Panc1 (cell line): ENCODE results near the gene DHX8. TPM values are rescaled to one million over a fixed set of nuclear protein-coding genes. Genes with fewer than 3 reads are reported as not detected.

ENCODE experiments used
- ATAC-seq: fragments of 200-7000 bp; cut with Tn5 transposase; 2 replicates; pipeline ENCODE4 v1.9.1; 2020; ENCODE audit warnings: mild to moderate bottlenecking, moderate library complexity
- BruUV-seq: library from RNA; stranded (reverse); fragments of 400-500 nt; replicated peaks from 2 replicates; lab custom pipeline; 2021; lab: Mats Ljungman, UMichigan
- CTCF ChIA-PET: fragments of 300-600 bp; sonication (Branson Sonifier 250); formaldehyde crosslinking; loops from one replicate; lab custom pipeline; 2022; ENCODE audit warnings: antibody characterized with exemption; lab: Charles Lee
- POLR2A ChIA-PET: fragments of 300-600 bp; sonication (Branson Sonifier 250); formaldehyde crosslinking; loops from one replicate; lab custom pipeline; 2022; ENCODE audit warnings: antibody characterized with exemption; lab: Charles Lee
- DNase-seq: peaks from one replicate; pipeline ENCODE4 v3.0.0-alpha.2; 2010; ENCODE audit warnings: low read depth, low spot score
- H3K27ac ChIP-seq: 2 replicates; pipeline ENCODE4 v1.5.1; 2011; ENCODE audit warnings: mild to moderate bottlenecking, low read length, inconsistent platforms
- H3K27me3 ChIP-seq: fragments of 200-500 bp; sonication (Bioruptor generic); 2 replicates; pipeline ENCODE4 v1.6.0; 2014; ENCODE audit warnings: low read length, inconsistent platforms; ENCODE audit not compliant: control insufficient read depth, insufficient read depth
- H3K36me3 ChIP-seq: fragments of 200-500 bp; sonication (Bioruptor generic); 2 replicates; pipeline ENCODE4 v1.5.1; 2014; ENCODE audit warnings: inconsistent platforms, mild to moderate bottlenecking, low read length, moderate library complexity; ENCODE audit not compliant: control insufficient read depth, insufficient read depth
- H3K4me1 ChIP-seq: 2 replicates; pipeline ENCODE4 v1.5.1; 2011; ENCODE audit warnings: inconsistent platforms, mild to moderate bottlenecking, low read length, moderate library complexity; ENCODE audit not compliant: control insufficient read depth, insufficient read depth
- H3K4me3 ChIP-seq, 2 experiments: 2 replicates each; pipeline ENCODE4 v1.5.1; 2011 to 2012; ENCODE audit warnings: low read depth in 2 of 2, low read length in 2 of 2, mild to moderate bottlenecking in 2 of 2, inconsistent platforms in 1 of 2, moderate library complexity in 1 of 2
- H3K9me3 ChIP-seq: fragments of 200-500 bp; sonication (Bioruptor generic); 2 replicates; pipeline ENCODE4 v1.5.1; 2014; ENCODE audit warnings: low read depth, mild to moderate bottlenecking, inconsistent platforms, low read length, moderate library complexity; ENCODE audit not compliant: control insufficient read depth, insufficient read depth
- POLR2AphosphoS5 ChIP-seq: IDR thresholded peaks from 2 replicates; pipeline ENCODE4 v1.6.1; 2012; ENCODE audit warnings: mild to moderate bottlenecking, low read depth, low read length, moderate library complexity
- SIN3A ChIP-seq: IDR thresholded peaks from 2 replicates; pipeline ENCODE4 v1.6.1; 2012; ENCODE audit warnings: low read depth, mild to moderate bottlenecking, low read length, moderate library complexity, borderline replicate concordance; ENCODE audit not compliant: insufficient read depth
- TCF7L2 ChIP-seq: IDR thresholded peaks from 2 replicates; pipeline ENCODE4 v1.6.1; 2011; ENCODE audit warnings: mild to moderate bottlenecking, low read depth, low read length, inconsistent platforms
- in situ Hi-C: cut with HindIII; loops from 2 replicates; pipeline ENCODE4 v1.10.0; 2016; ENCODE audit warnings: low sequenced_read_pairs, low pct_unique_long_range_greater_than_20kb
- intact Hi-C: fragments of 100-400 bp; cut with micrococcal nuclease; formaldehyde crosslinking; loops from one replicate; pipeline ENCODE4 v1.10.0; 2022; ENCODE audit not compliant: unreplicated experiment
- total RNA-seq: library from RNA; stranded (reverse); gene quantifications from one replicate; pipeline ENCODE4 v1.2.1, GENCODE V29; 2021; ENCODE audit not compliant: unreplicated experiment
- TF ChIP-seq, protein P1 (sequence below), 2 experiments: IDR thresholded peaks; 2 replicates each; pipeline ENCODE4 v1.6.1; 2011 to 2012; ENCODE audit warnings: low read depth in 2 of 2, control low read depth in 1 of 2, low read length in 1 of 2, mild to moderate bottlenecking in 1 of 2, moderate library complexity in 1 of 2; ENCODE audit not compliant: insufficient read depth in 1 of 2
- TF ChIP-seq, protein P2 (sequence below): fragments of 450-650 bp; IDR thresholded peaks from 2 replicates; pipeline ENCODE4 v1.5.1; 2017; ENCODE audit warnings: mild to moderate bottlenecking

The DHX8 gene
- total RNA-seq, 1 experiment from 2014 or later, result 45.6 TPM

DNA sequence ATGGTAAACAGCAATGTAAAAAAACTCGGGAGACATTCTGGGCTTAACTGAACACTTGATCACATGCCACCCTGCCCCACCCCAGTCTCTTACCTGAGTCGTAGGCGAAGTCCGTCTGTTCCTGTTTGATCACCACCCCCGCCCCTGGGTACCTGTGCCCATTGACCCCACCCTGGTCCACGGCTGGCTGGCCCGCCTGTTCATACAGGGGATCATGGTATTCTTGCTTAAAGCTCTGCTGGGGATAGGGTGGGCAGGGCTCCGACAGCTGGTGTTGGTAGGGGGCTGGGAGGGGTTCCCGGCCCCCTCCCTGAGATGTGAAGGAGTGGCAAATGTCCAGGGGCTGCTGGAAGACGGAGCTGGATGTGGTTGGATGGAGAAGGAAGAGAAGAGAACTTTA is 48.8 kb downstream of the DHX8 start:
- no TSS peak for BruUV-seq
- no peak overlapping the region for H3K27ac ChIP-seq
- in situ Hi-C loops (no loop called here), intact Hi-C loops (no loop called here)
- ChIA-PET CTCF (no interaction called here), POLR2A (no interaction called here)
- no peaks in the 10 kb centered on the region for H3K9me3 ChIP-seq
- H3K4me1 ChIP-seq, result no peaks in the 10 kb centered on the region; the same call in 1 of the 2 replicates
- no peak overlapping the region for H3K4me3 ChIP-seq
- no peaks in the 10 kb centered on the region for H3K27me3 ChIP-seq
- TF ChIP-seq, protein P1, sequence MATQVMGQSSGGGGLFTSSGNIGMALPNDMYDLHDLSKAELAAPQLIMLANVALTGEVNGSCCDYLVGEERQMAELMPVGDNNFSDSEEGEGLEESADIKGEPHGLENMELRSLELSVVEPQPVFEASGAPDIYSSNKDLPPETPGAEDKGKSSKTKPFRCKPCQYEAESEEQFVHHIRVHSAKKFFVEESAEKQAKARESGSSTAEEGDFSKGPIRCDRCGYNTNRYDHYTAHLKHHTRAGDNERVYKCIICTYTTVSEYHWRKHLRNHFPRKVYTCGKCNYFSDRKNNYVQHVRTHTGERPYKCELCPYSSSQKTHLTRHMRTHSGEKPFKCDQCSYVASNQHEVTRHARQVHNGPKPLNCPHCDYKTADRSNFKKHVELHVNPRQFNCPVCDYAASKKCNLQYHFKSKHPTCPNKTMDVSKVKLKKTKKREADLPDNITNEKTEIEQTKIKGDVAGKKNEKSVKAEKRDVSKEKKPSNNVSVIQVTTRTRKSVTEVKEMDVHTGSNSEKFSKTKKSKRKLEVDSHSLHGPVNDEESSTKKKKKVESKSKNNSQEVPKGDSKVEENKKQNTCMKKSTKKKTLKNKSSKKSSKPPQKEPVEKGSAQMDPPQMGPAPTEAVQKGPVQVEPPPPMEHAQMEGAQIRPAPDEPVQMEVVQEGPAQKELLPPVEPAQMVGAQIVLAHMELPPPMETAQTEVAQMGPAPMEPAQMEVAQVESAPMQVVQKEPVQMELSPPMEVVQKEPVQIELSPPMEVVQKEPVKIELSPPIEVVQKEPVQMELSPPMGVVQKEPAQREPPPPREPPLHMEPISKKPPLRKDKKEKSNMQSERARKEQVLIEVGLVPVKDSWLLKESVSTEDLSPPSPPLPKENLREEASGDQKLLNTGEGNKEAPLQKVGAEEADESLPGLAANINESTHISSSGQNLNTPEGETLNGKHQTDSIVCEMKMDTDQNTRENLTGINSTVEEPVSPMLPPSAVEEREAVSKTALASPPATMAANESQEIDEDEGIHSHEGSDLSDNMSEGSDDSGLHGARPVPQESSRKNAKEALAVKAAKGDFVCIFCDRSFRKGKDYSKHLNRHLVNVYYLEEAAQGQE (IDR thresholded peaks at IDR 0.05; ENCODE audit: insufficient read depth in 1 of 2, low read depth in 2 of 2, low read length in 1 of 2), result no peak
- TF ChIP-seq SIN3A (no peak), POLR2AphosphoS5 (no peak), TCF7L2 (no peak)
- TF ChIP-seq, protein P2, sequence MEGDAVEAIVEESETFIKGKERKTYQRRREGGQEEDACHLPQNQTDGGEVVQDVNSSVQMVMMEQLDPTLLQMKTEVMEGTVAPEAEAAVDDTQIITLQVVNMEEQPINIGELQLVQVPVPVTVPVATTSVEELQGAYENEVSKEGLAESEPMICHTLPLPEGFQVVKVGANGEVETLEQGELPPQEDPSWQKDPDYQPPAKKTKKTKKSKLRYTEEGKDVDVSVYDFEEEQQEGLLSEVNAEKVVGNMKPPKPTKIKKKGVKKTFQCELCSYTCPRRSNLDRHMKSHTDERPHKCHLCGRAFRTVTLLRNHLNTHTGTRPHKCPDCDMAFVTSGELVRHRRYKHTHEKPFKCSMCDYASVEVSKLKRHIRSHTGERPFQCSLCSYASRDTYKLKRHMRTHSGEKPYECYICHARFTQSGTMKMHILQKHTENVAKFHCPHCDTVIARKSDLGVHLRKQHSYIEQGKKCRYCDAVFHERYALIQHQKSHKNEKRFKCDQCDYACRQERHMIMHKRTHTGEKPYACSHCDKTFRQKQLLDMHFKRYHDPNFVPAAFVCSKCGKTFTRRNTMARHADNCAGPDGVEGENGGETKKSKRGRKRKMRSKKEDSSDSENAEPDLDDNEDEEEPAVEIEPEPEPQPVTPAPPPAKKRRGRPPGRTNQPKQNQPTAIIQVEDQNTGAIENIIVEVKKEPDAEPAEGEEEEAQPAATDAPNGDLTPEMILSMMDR, result no peak
- ATAC-seq (no peak), DNase-seq (no peak)
- no peaks in the 10 kb centered on the region for H3K36me3 ChIP-seq

DNA sequence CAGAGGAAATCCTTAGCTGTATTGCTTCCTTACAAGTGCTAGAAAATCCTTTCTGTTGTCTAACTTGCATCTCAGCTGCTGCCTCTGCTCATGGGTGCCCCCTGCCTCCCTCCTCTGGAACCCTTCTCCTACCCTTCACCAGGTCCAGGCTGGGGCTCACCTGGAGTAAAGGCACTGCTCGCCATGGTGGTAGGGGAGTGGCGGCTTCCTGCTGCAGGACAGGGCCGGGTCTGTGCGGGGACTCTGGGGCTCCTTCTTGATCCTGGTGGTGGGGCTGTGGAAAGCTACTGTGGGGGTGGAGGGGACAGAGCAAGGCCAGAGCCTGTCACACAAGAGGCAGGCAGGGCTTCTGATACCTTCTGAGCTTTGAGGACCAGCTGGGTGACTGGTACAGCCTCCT is 49.9 kb downstream of the DHX8 start:
- in situ Hi-C loops, result no loop called here
- BruUV-seq, result no TSS peak
- CTCF ChIA-PET, result no interaction called here
- POLR2A ChIA-PET, result no interaction called here
- Histone ChIP-seq H3K36me3 (no peaks in the 10 kb centered on the region), H3K9me3 (no peaks in the 10 kb centered on the region), H3K27ac (no peak overlapping the region), H3K4me3 (no peak overlapping the region), H3K27me3 (no peaks in the 10 kb centered on the region), H3K4me1 (no peaks in the 10 kb centered on the region; the same call in 1 of the 2 replicates)
- intact Hi-C loops, result no loop called here
- ATAC-seq, result no peak
- DNase-seq, result no peak
- no peak for TF ChIP-seq TCF7L2
- TF ChIP-seq, protein P1 (IDR thresholded peaks at IDR 0.05; ENCODE audit: insufficient read depth in 1 of 2, low read depth in 2 of 2, low read length in 1 of 2), result no peak
- TF ChIP-seq SIN3A, result no peak
- no peak for TF ChIP-seq POLR2AphosphoS5
- TF ChIP-seq, protein P2, result no peak
